ENCODE results near the gene DCAF17.

The DCAF17 gene

DNA sequence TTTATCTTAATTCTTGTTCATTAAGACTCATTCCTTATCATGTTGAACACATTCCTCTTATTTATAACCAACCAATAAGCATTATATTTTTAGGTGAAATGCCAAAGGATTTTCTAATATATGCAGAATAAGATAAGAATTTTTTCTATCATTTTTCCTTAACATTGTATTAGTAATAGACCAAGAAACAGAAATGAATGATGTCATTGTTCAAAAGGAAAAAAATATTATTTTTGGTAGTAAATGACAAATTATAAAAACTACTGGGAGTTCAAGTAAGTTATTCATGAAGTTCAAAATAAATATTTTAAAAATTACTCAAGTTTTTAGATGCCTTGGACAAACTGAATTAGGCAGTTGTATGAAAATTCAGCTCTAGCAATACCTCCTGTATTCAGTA, 25.5 kb downstream of the DCAF17 start:
- TF ChIP-seq, protein P1, sequence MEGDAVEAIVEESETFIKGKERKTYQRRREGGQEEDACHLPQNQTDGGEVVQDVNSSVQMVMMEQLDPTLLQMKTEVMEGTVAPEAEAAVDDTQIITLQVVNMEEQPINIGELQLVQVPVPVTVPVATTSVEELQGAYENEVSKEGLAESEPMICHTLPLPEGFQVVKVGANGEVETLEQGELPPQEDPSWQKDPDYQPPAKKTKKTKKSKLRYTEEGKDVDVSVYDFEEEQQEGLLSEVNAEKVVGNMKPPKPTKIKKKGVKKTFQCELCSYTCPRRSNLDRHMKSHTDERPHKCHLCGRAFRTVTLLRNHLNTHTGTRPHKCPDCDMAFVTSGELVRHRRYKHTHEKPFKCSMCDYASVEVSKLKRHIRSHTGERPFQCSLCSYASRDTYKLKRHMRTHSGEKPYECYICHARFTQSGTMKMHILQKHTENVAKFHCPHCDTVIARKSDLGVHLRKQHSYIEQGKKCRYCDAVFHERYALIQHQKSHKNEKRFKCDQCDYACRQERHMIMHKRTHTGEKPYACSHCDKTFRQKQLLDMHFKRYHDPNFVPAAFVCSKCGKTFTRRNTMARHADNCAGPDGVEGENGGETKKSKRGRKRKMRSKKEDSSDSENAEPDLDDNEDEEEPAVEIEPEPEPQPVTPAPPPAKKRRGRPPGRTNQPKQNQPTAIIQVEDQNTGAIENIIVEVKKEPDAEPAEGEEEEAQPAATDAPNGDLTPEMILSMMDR (IDR thresholded peaks at IDR 0.05; ENCODE audit: low read depth, low read length, missing control alignments), result no peak
- no peak overlapping the region for H3K4me3 ChIP-seq (ENCODE audit: low read depth, low read length)
- DNase-seq (ENCODE audit: low read depth), result no peak

DNA sequence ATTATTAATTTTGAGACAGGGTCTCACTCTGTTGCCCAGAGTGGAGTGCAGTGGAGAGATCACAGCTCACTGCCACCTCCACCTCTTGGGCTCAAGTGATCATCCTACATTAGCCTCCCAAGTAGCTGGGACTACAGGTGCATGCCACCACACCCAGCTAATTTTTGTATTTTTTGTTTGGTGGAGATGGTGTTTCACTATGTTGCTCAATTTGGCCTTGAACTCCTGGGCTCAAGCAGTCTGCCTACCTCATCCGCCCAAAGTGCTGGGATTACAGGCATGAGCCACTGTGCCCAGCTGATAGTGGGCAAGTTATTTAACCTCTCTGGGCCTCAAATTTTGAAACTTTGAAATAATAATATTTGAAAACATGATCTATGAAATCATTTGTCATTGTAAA, 26.5 kb downstream of the DCAF17 start:
- no peak overlapping the region for H3K4me3 ChIP-seq (ENCODE audit: low read depth, low read length)
- TF ChIP-seq, protein P1 (IDR thresholded peaks at IDR 0.05; ENCODE audit: low read depth, low read length, missing control alignments), result no peak
- no peak for DNase-seq (ENCODE audit: low read depth)

DNA sequence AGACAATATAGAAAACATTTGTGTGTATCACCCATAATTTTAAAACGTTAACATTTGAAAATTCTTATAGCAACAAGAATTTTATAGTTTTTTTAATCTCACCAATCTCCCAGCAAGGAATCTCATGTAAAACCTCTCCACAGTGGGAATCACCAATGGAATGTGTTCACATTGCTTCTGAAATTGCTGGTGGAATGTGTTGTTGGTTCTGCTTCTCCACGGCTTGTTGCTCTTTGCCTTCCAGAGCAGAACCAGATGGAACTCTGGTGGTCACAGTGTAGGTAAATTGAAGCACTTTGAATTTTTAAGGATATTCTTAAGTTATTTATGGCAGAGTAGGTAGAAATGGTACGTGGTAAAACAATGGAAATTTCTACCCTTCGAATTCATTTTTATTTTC, 35.1 kb downstream of the DCAF17 start:
- no peak for DNase-seq (ENCODE audit: low read depth)
- H3K4me3 ChIP-seq (ENCODE audit: low read depth, low read length), result no peak overlapping the region
- TF ChIP-seq, protein P1 (IDR thresholded peaks at IDR 0.05; ENCODE audit: low read depth, low read length, missing control alignments), result no peak

DNA sequence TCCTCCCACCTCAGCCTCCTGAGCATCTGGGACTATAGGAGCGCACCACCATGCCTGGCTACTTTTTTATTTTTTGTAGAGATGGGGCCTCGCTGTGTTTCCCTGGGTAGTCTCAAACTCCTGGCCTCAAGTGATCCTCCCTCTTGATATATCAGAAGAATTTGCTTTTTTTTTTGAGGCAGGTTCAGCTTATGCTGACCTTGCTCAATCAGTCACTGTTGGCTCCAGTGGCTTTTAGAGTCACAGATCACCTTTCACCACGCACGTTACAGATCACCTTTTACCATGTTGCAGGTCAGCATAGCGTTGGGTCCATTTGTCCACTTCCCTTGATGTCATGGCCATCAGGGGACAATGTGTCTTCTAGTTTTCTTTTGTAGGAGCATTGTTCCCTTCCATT, 36.1 kb downstream of the DCAF17 start:
- H3K4me3 ChIP-seq (ENCODE audit: low read depth, low read length), result no peak overlapping the region
- TF ChIP-seq, protein P1 (IDR thresholded peaks at IDR 0.05; ENCODE audit: low read depth, low read length, missing control alignments), result no peak
- no peak for DNase-seq (ENCODE audit: low read depth)

DNA sequence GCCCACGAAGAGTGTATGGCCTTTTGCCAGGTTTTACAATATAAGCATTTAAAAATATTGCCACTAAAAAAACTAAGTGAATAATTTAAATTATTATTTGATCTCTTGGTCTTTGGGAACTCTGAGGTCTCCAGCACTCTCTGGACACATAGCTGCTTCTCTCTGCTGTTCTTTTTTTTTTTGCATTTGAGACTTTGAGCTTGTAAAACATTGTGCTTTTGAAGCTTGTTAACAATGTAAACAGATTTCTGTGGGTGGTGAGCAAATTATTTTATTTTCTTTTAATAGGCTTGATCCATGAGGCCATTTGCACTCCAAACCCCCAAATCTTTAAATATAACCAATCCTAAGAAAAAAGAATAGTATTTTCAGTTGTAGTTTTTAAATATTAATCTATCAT, 42.0 kb downstream of the DCAF17 start:
- TF ChIP-seq, protein P1 (IDR thresholded peaks at IDR 0.05; ENCODE audit: low read depth, low read length, missing control alignments), result no peak
- no peak overlapping the region for H3K4me3 ChIP-seq (ENCODE audit: low read depth, low read length)
- DNase-seq (ENCODE audit: low read depth), result no peak

DNA sequence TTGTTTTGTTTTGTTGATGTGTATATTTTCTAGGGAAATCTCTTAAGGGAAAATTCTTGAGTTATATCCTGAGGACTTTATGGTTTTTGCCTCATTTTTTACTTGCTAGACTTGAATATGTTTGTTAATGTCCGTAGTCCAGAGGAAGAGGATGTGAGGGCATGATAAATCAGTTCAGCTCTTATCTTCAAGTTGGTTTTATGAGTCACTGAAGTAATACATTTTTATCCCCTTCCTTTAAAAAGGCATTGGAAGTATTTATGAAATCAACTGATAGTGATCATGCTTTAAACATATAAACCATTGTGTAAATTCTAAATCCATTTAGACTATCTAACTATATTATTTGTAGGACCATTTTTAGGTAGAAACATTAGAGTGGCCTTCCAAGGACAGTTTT, 44.3 kb downstream of the DCAF17 start:
- TF ChIP-seq, protein P1 (IDR thresholded peaks at IDR 0.05; ENCODE audit: low read depth, low read length, missing control alignments), result no peak
- DNase-seq (ENCODE audit: low read depth), result no peak
- no peak overlapping the region for H3K4me3 ChIP-seq (ENCODE audit: low read depth, low read length)

DNA sequence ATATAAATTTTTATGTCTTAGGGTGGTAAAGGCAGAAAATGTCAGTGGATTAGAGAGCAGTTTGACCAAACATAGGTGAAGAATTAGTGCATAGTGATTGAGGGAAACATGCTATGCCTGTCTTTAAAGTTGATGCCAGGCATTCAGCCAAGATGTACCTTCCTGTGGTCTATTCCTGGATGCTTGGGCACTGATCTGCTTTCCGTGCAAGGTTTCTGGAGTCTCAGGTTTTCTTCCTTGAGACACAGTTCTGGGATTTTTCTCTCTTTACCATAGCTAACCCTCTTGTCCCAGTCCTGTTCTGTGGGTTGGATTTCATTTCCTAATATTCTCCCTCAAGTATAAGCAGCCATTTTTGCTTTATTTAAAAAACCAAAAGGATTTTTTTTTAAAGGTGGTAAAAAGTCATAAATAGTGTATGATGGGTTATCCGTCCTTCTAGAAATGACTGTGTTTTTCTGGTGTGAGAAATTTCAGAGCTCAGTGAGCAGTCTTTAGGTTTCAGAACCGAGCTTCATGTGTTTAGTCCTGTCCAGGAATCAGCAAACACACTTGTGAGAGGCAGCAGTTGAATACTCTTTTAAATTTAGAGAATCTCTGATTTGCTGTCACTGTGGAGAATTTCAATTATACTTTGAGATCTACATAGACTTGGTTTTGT, 45.3 kb downstream of the DCAF17 start:
- TF ChIP-seq, protein P1 (IDR thresholded peaks at IDR 0.05; ENCODE audit: low read depth, low read length, missing control alignments), result no peak
- no peak overlapping the region; the same call in 1 of the 2 replicates for H3K4me3 ChIP-seq (ENCODE audit: low read depth, low read length)
- peak; percentile 49 for DNase-seq (ENCODE audit: low read depth)

Data from GM12864 (cell line).